Fibroblast of lung (primary cell): ENCODE results near the gene MEI4.

Source experiments
- EZH2 ChIP-seq: IDR thresholded peaks from 2 replicates; pipeline ENCODE4 v1.5.1; 2012; ENCODE audit warnings: low read length, control low read depth, mild to moderate bottlenecking; ENCODE audit errors: missing control alignments
- TF ChIP-seq, protein P1 (sequence below), 2 donors: IDR thresholded peaks in 1 of 2; conservative IDR thresholded peaks in 1 of 2; 1 replicate in 1 of 2; 2 replicates in 1 of 2; pipeline ENCODE4 v1.5.1; 2011 to 2012; ENCODE audit warnings: low read length in 2 of 2, control low read depth in 1 of 2, inconsistent platforms in 1 of 2, low read depth in 1 of 2, mild to moderate bottlenecking in 1 of 2

DNA sequence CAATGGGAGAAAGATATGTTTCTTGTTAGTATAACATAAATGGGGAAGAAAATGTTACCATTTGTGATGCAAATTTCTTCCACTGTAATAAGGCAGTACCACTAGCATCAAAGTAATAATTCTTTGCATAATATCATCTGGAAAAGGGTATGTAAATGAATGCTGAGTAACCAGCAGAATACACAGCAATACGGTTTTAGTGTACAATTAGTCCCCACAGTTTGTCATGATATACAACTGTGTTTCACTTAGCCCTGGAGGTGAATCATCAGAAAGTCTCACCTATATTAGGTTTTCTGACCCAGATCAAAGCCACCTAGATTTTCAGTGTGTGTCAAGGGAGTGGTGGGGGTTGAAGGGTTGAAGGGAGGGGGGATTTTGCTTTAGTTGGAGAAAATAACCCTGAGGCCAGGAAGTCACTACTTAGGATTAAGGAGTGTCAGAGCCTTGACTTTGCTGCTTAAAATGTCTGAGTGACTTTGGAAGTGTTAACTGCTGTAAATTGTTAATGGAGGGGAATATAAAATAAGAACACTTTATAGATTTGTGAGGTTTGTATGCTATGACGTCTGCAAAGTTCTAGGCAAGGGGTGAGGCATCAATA is 8.6 kb upstream of the MEI4 start:
- TF ChIP-seq, protein P1, sequence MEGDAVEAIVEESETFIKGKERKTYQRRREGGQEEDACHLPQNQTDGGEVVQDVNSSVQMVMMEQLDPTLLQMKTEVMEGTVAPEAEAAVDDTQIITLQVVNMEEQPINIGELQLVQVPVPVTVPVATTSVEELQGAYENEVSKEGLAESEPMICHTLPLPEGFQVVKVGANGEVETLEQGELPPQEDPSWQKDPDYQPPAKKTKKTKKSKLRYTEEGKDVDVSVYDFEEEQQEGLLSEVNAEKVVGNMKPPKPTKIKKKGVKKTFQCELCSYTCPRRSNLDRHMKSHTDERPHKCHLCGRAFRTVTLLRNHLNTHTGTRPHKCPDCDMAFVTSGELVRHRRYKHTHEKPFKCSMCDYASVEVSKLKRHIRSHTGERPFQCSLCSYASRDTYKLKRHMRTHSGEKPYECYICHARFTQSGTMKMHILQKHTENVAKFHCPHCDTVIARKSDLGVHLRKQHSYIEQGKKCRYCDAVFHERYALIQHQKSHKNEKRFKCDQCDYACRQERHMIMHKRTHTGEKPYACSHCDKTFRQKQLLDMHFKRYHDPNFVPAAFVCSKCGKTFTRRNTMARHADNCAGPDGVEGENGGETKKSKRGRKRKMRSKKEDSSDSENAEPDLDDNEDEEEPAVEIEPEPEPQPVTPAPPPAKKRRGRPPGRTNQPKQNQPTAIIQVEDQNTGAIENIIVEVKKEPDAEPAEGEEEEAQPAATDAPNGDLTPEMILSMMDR (conservative IDR thresholded peaks at IDR 0.05 in 1 of 2, IDR thresholded peaks at IDR 0.05 in 1 of 2; ENCODE audit: low read depth in 1 of 2, low read length in 2 of 2) = no peak
- no peak for TF ChIP-seq EZH2
